Measurements from ENCODE around the gene LSMEM2. TPM values are rescaled to one million over a fixed set of nuclear protein-coding genes. Genes with fewer than 3 reads are reported as not detected.

The LSMEM2 gene
- total and polyA plus RNA-seq, 9 of the 15 experiments (the other 6 are each of a cell fraction or from before 2014, with no cell fraction given) = not detected

DNA sequence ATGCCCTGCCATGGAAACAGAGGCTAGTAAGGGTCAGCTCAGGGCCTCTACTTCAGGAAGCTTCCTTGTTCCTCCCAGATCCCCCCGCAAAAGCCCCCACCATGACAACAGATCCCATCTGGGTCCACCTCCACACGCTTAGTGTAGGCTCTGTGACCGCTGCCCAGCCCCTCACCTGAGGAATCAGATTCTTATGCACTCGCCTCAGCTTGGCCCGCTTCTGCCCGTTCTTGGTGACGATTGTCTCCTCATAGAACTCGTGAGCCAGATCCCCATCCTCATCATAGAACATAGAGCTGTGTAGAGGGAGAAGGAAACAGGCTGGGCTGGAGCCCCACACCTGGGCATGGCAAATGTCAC, 47.3 kb downstream of the LSMEM2 start:
- in situ Hi-C loops (cut with MboI) (no loop called here), intact Hi-C loops (cut with micrococcal nuclease) (no loop called here)
- ATAC-seq (no peak), DNase-seq (ENCODE audit: extremely low read depth in 1 of 4, low spot score in 3 of 4) (no peak), FAIRE-seq (no peak)
- no peaks in the 10 kb centered on the region for H3K9me3 ChIP-seq (replicated peaks; ENCODE audit: control insufficient read depth, insufficient read depth, low read depth, low read length)
- WGBS (ENCODE audit: insufficient coverage, low coverage, missing lambda C conversion rate) = 85% methylated on average over 6 of the region's 8 CpGs
- H3K79me2 ChIP-seq (ENCODE audit: control insufficient read depth, insufficient read depth, low read length) = peaks cover 14% of the 10 kb centered on the region
- no peak overlapping the region for H3K27ac ChIP-seq (ENCODE audit: extremely low read depth, low read depth, low read length)
- 0 out of 2 replicates have a peak, but pooled peaks cover 4% of the 10 kb centered on the region for H4K20me1 ChIP-seq (replicated peaks; ENCODE audit: control insufficient read depth, insufficient read depth, low read length)
- no peak overlapping the region for H3K4me3 ChIP-seq
- POLR2A ChIA-PET = interaction anchor here (0.6 kb wide), 2 partner anchors 11 to 39 kb away, joined by 3 read pairs; no protein-coding TSS in a partner anchor
- CTCF ChIA-PET (ENCODE audit: low intra/inter-chr PET ratio) = no interaction called here
- no peak overlapping the region for H2AFZ ChIP-seq (ENCODE audit: low read depth, low read length)
- H3K9me1 ChIP-seq (ENCODE audit: control insufficient read depth, insufficient read depth, low read length) = no peaks in the 10 kb centered on the region
- BruUV-seq (replicated peaks) = no TSS peak
- peaks cover 16 to 40% of the 10 kb centered on the region in 2 experiments; a peak in 4 of 5 replicates for H3K4me1 ChIP-seq (replicated peaks in 1 of 2; ENCODE audit: control insufficient read depth in 2 of 2, insufficient read depth in 2 of 2, low read length in 2 of 2)
- no peak overlapping the region for H3K9ac ChIP-seq (ENCODE audit: insufficient read depth in 1 of 2, low read depth in 2 of 2, low read length in 2 of 2)
- H3K27me3 ChIP-seq (ENCODE audit: control insufficient read depth in 2 of 2, insufficient read depth in 2 of 2, low read length in 2 of 2) = no peaks in the 10 kb centered on the region
- no peak overlapping the region for H3K4me2 ChIP-seq (ENCODE audit: insufficient read depth, low read length)
- TF ChIP-seq, protein P1, sequence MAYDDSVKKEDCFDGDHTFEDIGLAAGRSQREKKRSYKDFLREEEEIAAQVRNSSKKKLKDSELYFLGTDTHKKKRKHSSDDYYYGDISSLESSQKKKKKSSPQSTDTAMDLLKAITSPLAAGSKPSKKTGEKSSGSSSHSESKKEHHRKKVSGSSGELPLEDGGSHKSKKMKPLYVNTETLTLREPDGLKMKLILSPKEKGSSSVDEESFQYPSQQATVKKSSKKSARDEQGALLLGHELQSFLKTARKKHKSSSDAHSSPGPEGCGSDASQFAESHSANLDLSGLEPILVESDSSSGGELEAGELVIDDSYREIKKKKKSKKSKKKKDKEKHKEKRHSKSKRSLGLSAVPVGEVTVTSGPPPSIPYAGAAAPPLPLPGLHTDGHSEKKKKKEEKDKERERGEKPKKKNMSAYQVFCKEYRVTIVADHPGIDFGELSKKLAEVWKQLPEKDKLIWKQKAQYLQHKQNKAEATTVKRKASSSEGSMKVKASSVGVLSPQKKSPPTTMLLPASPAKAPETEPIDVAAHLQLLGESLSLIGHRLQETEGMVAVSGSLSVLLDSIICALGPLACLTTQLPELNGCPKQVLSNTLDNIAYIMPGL (CRISPR knock-in tag; IDR thresholded peaks at IDR 0.05) = no peak
- H3K36me3 ChIP-seq (ENCODE audit: control insufficient read depth, insufficient read depth, low read length) = peaks cover 46% of the 10 kb centered on the region; the same call in 2 of the 3 replicates

- H3K4me3 ChIP-seq = peak overlapping the region; percentile 84
- H3K27ac ChIP-seq (ENCODE audit: extremely low read depth, low read depth, low read length) = peak overlapping the region; percentile 54
- H3K4me2 ChIP-seq (ENCODE audit: insufficient read depth, low read length) = peak overlapping the region; percentile 86
- H3K27me3 ChIP-seq (ENCODE audit: control insufficient read depth in 2 of 2, insufficient read depth in 2 of 2, low read length in 2 of 2) = no peaks in the 10 kb centered on the region
- peaks cover 55% of the 10 kb centered on the region; the same call in 2 of the 3 replicates for H3K36me3 ChIP-seq (ENCODE audit: control insufficient read depth, insufficient read depth, low read length)
- H2AFZ ChIP-seq (ENCODE audit: low read depth, low read length) = no peak overlapping the region
- peak overlapping the region; percentile 78 to 98 for H3K9ac ChIP-seq (ENCODE audit: insufficient read depth in 1 of 2, low read depth in 2 of 2, low read length in 2 of 2)
- POLR2A ChIA-PET = interaction anchor here (0.7 to 2.1 kb wide), 4 partner anchors 10 to 35 kb away, joined by 3 to 31 read pairs (median 4); no protein-coding TSS in a partner anchor
- BruUV-seq (replicated peaks) = no TSS peak
- H3K4me1 ChIP-seq (replicated peaks in 1 of 2; ENCODE audit: control insufficient read depth in 2 of 2, insufficient read depth in 2 of 2, low read length in 2 of 2) = peaks cover 13 to 35% of the 10 kb centered on the region in 2 experiments; a peak in 4 of 5 replicates
- 0 out of 2 replicates have a peak, but pooled peaks cover 4% of the 10 kb centered on the region for H4K20me1 ChIP-seq (replicated peaks; ENCODE audit: control insufficient read depth, insufficient read depth, low read length)
- FAIRE-seq = no peak
- no peak for DNase-seq (ENCODE audit: extremely low read depth in 1 of 4, low spot score in 3 of 4)
- intact Hi-C loops (cut with micrococcal nuclease) (no loop called here), in situ Hi-C loops (cut with MboI) (no loop called here)
- H3K9me3 ChIP-seq (replicated peaks; ENCODE audit: control insufficient read depth, insufficient read depth, low read depth, low read length) = no peaks in the 10 kb centered on the region
- peaks cover 20% of the 10 kb centered on the region for H3K79me2 ChIP-seq (ENCODE audit: control insufficient read depth, insufficient read depth, low read length)
- TF ChIP-seq ZNF282 (CRISPR knock-in tag; IDR thresholded peaks at IDR 0.05) (no peak), HBP1 (CRISPR knock-in tag; IDR thresholded peaks at IDR 0.05) (no peak), FOXJ3 (CRISPR knock-in tag; IDR thresholded peaks at IDR 0.05) (no peak), ZNF347 (CRISPR knock-in tag; IDR thresholded peaks at IDR 0.05; ENCODE audit: low read depth) (no peak), TOE1 (IDR thresholded peaks at IDR 0.05; ENCODE audit: borderline replicate concordance) (no peak), TOE1 (CRISPR knock-in tag; IDR thresholded peaks at IDR 0.05; ENCODE audit: borderline replicate concordance, low read depth) (no peak)
- CTCF ChIA-PET (ENCODE audit: low intra/inter-chr PET ratio) = no interaction called here
- WGBS (ENCODE audit: insufficient coverage, low coverage, missing lambda C conversion rate) = 27% methylated on average over 4 of the region's 4 CpGs
- no peak for ATAC-seq
- H3K9me1 ChIP-seq (ENCODE audit: control insufficient read depth, insufficient read depth, low read length) = no peaks in the 10 kb centered on the region
Measured at GRCh38 chr3:50327129-50327528, 48.2 kb downstream of the LSMEM2 start.
